Breast epithelium (tissue), 4 donors: ENCODE data around the gene TUT1. TPM values are rescaled to one million over a fixed set of nuclear protein-coding genes. Genes with fewer than 3 reads are reported as not detected.

Source experiments
- DNase-seq, 2 donors: peaks; one replicate each; pipeline ENCODE4 v3.0.0-alpha.2; 2019; ENCODE audit warnings: low spot score in 2 of 2
- H3K27ac ChIP-seq, 2 donors: fragments of 200-600 bp; sonication (generic) in 1 of 2; one replicate each; pipeline ENCODE4 v1.5.1; 2016 to 2019; ENCODE audit warnings: mild to moderate bottlenecking in 1 of 2
- H3K27me3 ChIP-seq, 2 donors: fragments of 200-600 bp; sonication (generic) in 1 of 2; one replicate each; pipeline versions ENCODE4 v1.5.1 to v1.6.0; 2017 to 2019; ENCODE audit warnings: control low read depth in 1 of 2, mild to moderate bottlenecking in 1 of 2
- H3K36me3 ChIP-seq: fragments of 200-600 bp; one replicate; pipeline ENCODE4 v1.5.1; 2019
- H3K4me1 ChIP-seq, 2 donors: fragments of 200-600 bp; sonication (generic); one replicate each; pipeline ENCODE4 v1.5.1; 2016 to 2019; ENCODE audit warnings: control low read depth in 1 of 2
- H3K4me3 ChIP-seq, 3 donors: fragments of 200-600 bp; sonication (generic); 1 replicate in 2 of 3; 2 replicates in 1 of 3; pipeline ENCODE4 v1.5.1; 2016 to 2019; ENCODE audit warnings: mild to moderate bottlenecking in 3 of 3, moderate library complexity in 2 of 3
- H3K9me3 ChIP-seq, 2 donors: fragments of 200-600 bp; sonication (generic) in 1 of 2; one replicate each; pipeline ENCODE4 v1.5.1; 2016 to 2019; ENCODE audit warnings: control low read depth in 1 of 2
- CTCF ChIP-seq, 3 donors: fragments of 450-650 bp; IDR thresholded peaks; one replicate each; pipeline ENCODE4 v1.5.1; 2016 to 2017; ENCODE audit warnings: antibody characterized with exemption in 3 of 3, mild to moderate bottlenecking in 3 of 3, moderate library complexity in 3 of 3
- POLR2A ChIP-seq: fragments of 450-650 bp; IDR thresholded peaks from one replicate; pipeline ENCODE4 v1.6.1; 2016; ENCODE audit warnings: antibody characterized with exemption, mild to moderate bottlenecking, moderate library complexity
- POLR2AphosphoS5 ChIP-seq, 3 donors: sonication (generic); formaldehyde crosslinking; IDR thresholded peaks; one replicate each; pipeline ENCODE4 v1.6.1; 2017; ENCODE audit warnings: antibody characterized with exemption in 3 of 3
- intact Hi-C: fragments of 100-400 bp; cut with DNase I; formaldehyde crosslinking; loops from one replicate; pipeline ENCODE4 v1.15.1; 2023; ENCODE audit warnings: low total_unique reads
- total RNA-seq, 3 donors: library from RNA; depleted of rRNA; stranded (reverse); fragments of >200 nt; gene quantifications; one replicate each; pipeline ENCODE4 v1.1.0, GENCODE V29; 2016

The TUT1 gene
- total RNA-seq, 3 donors from 2014 or later, result 7.7 to 12.1 (median 10.7) TPM

- Histone ChIP-seq H3K4me3 (no peak overlapping the region), H3K9me3 (no peaks in the 10 kb centered on the region), H3K27ac (no peak overlapping the region), H3K4me1 (peaks cover 0 to 9% of the 10 kb centered on the region in 2 donors), H3K36me3 (no peaks in the 10 kb centered on the region), H3K27me3 (no peaks in the 10 kb centered on the region)
- intact Hi-C loops, result no loop called here
- TF ChIP-seq POLR2A (no peak), POLR2AphosphoS5 (IDR thresholded peaks at IDR 0.05) (no peak), CTCF (IDR thresholded peaks at IDR 0.05) (no peak)
- DNase-seq, result no peak
Observed at GRCh38 chr11:62579252-62579651, 12.1 kb downstream of the TUT1 start.

- Histone ChIP-seq H3K27me3 (no peaks in the 10 kb centered on the region), H3K36me3 (no peaks in the 10 kb centered on the region), H3K9me3 (no peaks in the 10 kb centered on the region), H3K27ac (peak overlapping the region in 1 of 2 donors; percentile 45), H3K4me1 (peaks cover 0 to 9% of the 10 kb centered on the region in 2 donors), H3K4me3 (no peak overlapping the region)
- TF ChIP-seq POLR2A (no peak), CTCF (IDR thresholded peaks at IDR 0.05) (no peak), POLR2AphosphoS5 (IDR thresholded peaks at IDR 0.05) (no peak)
- intact Hi-C loops, result no loop called here
- DNase-seq, result no peak
Observed at GRCh38 chr11:62578541-62578940, 12.8 kb downstream of the TUT1 start.

DNA sequence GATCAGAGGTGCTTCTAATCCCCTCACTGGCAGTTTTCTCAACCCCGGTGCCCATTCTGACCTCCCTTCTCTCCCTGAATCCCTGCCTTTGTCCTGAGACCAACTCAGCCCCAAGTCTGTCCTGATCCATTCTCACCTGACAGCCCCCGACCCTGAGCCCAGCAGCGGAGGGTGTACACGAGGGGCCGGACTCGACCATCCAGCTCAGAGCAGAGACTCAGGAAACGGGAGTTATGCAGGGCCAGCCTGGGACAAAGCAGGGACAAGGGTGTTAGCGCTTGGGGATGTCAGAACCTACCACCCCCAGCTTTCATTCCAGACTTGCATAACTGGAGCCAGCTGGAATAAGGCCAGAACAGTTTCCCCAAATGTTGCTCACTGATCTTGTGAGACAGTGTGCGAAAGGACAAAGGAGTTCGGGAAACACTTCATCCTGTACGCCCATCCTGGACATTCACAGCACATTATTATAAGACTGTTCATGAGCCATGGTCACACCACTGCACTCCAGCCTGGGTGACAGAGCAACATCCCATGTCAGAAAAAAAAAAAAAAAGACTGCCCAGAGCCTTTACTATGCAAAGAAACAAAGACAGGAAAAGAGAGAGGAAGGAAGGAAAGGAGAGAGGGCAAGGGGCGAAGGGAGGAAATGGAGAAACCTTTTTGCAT is 14.1 kb downstream of the TUT1 start:
- H3K9me3 ChIP-seq, result no peaks in the 10 kb centered on the region
- no peaks in the 10 kb centered on the region for H3K27me3 ChIP-seq
- no peak for TF ChIP-seq POLR2AphosphoS5 (IDR thresholded peaks at IDR 0.05)
- no peak for TF ChIP-seq CTCF (IDR thresholded peaks at IDR 0.05)
- TF ChIP-seq POLR2A, result no peak
- intact Hi-C loops, result no loop called here
- H3K27ac ChIP-seq, result peak overlapping the region; percentile 61 to 95
- H3K4me1 ChIP-seq, result peaks cover 0 to 9% of the 10 kb centered on the region in 2 donors
- DNase-seq, result no peak
- H3K36me3 ChIP-seq, result no peaks in the 10 kb centered on the region
- peak overlapping the region in 1 of 3 donors; percentile 87 for H3K4me3 ChIP-seq

DNA sequence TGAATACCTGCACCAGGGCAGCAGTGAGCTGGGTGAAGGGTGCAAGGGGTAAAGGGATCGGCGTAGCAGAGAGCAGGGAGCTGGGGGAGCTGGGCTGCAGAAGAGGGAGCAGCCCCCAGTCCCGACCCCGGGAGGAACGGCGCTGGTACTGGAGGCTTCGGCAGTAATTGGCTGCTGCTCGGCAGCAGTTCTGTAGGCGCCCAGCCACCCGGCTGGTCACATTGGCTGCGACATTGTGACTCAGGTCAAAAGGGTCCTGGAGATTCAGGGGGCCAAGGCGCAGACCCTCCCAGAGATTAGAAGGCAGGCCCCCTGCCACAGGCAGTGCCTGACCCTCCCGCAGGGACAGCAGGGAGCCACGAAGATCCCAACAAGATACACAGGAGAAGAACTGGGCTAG is 15.5 kb downstream of the TUT1 start:
- Histone ChIP-seq H3K4me1 (peaks cover 0 to 9% of the 10 kb centered on the region in 2 donors), H3K36me3 (no peaks in the 10 kb centered on the region), H3K4me3 (peak overlapping the region in 2 of 3 donors; percentile 87 to 88), H3K9me3 (no peaks in the 10 kb centered on the region), H3K27me3 (no peaks in the 10 kb centered on the region), H3K27ac (peak overlapping the region; percentile 61 to 95)
- TF ChIP-seq CTCF (IDR thresholded peaks at IDR 0.05) (no peak), POLR2A (no peak), POLR2AphosphoS5 (IDR thresholded peaks at IDR 0.05) (no peak)
- no peak for DNase-seq
- intact Hi-C loops, result no loop called here

DNA sequence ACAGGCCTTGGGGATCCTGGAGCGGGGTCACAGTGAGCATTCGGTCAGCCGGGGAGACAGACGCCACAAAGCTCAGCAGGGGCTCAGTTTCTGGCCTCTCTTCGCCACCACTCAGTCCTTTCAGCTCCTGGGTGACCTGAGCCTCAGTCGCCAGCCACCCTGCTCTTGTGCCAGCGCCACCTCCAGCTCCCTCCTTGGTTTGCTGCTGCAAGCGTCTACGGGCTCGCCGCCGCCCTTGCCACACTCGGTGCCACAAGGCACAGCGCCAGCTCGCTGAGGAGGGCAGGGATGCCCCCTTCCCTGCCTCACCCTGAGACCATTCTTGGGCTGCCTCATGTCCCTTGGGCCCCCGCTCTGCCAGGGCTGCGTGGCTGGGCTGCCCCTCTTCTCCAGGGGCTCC is 16.2 kb downstream of the TUT1 start:
- no peaks in the 10 kb centered on the region for H3K36me3 ChIP-seq
- intact Hi-C loops, result no loop called here
- peak overlapping the region; percentile 90 to 95 for H3K27ac ChIP-seq
- H3K4me1 ChIP-seq, result peaks cover 0 to 9% of the 10 kb centered on the region in 2 donors
- no peaks in the 10 kb centered on the region for H3K27me3 ChIP-seq
- no peaks in the 10 kb centered on the region for H3K9me3 ChIP-seq
- peak overlapping the region; percentile 76 to 88 (median 87) for H3K4me3 ChIP-seq
- TF ChIP-seq POLR2A (no peak), POLR2AphosphoS5 (IDR thresholded peaks at IDR 0.05) (no peak)
- no peak for DNase-seq
